ENCODE results near the gene EFCAB7. TPM values are rescaled to one million over a fixed set of nuclear protein-coding genes. Genes with fewer than 3 reads are reported as not detected.

EFCAB7 gene
- total RNA-seq, 6 experiments from 2014 or later: 3.2 to 4.5 (median 4.0) TPM

DNA sequence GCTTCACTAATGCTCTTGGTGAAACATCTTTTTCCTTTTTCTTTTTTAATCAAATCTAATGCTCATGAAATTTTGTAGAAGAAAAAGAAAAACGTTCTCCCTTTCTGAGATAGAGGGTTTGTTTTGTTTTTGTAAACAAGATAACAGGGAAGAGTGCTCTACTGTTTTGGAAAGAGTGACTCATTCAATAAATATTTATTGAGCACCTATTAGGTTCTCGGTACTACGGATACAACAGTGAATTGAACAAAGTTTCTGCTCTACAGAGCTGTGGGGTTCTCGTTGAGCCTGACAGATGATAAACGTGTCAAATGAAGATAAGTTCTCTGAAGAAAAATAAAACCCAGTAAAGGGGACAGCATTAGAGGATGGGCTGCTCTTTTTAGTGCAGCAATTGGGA, 76.9 kb downstream of the EFCAB7 start:
- H3K27ac Mint-ChIP-seq: no peak overlapping the region
- no peak overlapping the region for H3K4me3 Mint-ChIP-seq
- H3K27me3 Mint-ChIP-seq (ENCODE audit: insufficient read depth): no peaks in the 10 kb centered on the region
- H3K36me3 Mint-ChIP-seq (ENCODE audit: low read depth): no peaks in the 10 kb centered on the region
- H3K4me1 Mint-ChIP-seq (ENCODE audit: low read depth): peaks cover 20% of the 10 kb centered on the region
- H3K9me3 Mint-ChIP-seq: no peaks in the 10 kb centered on the region
- TF ChIP-seq, protein P1, sequence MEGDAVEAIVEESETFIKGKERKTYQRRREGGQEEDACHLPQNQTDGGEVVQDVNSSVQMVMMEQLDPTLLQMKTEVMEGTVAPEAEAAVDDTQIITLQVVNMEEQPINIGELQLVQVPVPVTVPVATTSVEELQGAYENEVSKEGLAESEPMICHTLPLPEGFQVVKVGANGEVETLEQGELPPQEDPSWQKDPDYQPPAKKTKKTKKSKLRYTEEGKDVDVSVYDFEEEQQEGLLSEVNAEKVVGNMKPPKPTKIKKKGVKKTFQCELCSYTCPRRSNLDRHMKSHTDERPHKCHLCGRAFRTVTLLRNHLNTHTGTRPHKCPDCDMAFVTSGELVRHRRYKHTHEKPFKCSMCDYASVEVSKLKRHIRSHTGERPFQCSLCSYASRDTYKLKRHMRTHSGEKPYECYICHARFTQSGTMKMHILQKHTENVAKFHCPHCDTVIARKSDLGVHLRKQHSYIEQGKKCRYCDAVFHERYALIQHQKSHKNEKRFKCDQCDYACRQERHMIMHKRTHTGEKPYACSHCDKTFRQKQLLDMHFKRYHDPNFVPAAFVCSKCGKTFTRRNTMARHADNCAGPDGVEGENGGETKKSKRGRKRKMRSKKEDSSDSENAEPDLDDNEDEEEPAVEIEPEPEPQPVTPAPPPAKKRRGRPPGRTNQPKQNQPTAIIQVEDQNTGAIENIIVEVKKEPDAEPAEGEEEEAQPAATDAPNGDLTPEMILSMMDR (IDR thresholded peaks at IDR 0.05): no peak
- no peak for DNase-seq

DNA sequence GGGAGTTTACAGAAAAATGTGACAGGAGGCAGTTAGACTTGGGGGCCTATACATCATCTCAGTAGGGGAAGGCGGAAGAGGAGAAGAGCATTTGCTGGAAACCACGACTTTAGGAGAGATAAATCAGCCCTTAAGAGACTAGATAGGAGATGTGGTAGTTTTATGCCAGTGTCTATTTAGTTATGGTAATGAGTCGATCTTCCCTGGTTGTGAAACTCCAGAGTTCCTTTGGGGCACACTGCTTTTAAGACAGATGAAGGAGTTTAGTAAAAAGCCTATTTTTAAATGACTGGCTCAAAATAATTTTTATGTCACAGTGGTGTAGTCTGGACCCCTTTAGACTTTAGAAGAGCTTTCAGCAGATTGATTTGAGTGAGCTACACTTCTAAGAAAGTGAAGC, 77.7 kb downstream of the EFCAB7 start:
- no peak overlapping the region for H3K4me3 Mint-ChIP-seq
- no peaks in the 10 kb centered on the region for H3K9me3 Mint-ChIP-seq
- TF ChIP-seq, protein P1 (IDR thresholded peaks at IDR 0.05): no peak

DNA sequence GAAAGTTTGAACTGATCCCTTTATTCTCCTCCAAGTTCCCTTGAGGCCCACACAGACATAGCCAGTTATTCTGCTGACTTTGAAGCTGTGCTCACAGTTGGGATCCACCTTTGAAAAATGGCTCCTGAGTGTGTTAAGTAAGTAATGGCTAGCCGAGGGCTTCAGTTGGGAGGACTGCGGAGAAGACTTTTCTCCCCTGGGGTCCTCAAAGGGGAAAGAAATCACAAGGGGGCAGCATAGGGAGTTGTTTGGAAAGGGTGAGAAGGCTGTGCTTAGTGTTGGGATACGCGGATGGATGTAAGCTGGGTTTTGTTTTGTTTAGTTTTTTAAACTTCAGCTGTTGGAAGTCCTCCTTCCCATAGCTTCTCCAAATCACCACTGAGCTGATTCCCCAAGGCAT, 78.1 kb downstream of the EFCAB7 start:
- H3K36me3 Mint-ChIP-seq (ENCODE audit: low read depth): no peaks in the 10 kb centered on the region
- no peak overlapping the region for H3K4me3 Mint-ChIP-seq
- DNase-seq: no peak
- TF ChIP-seq, protein P1 (IDR thresholded peaks at IDR 0.05): no peak
- H3K27me3 Mint-ChIP-seq (ENCODE audit: insufficient read depth): no peaks in the 10 kb centered on the region
- no peak overlapping the region for H3K27ac Mint-ChIP-seq
- no peaks in the 10 kb centered on the region for H3K9me3 Mint-ChIP-seq
- peaks cover 21% of the 10 kb centered on the region for H3K4me1 Mint-ChIP-seq (ENCODE audit: low read depth)

More for the DNA sequence above, 77.7 kb downstream of the EFCAB7 start:
- Mint-ChIP-seq H3K36me3 (ENCODE audit: low read depth) (no peaks in the 10 kb centered on the region), H3K27me3 (ENCODE audit: insufficient read depth) (no peaks in the 10 kb centered on the region), H3K27ac (no peak overlapping the region), H3K4me1 (ENCODE audit: low read depth) (peaks cover 20% of the 10 kb centered on the region)
- no peak for DNase-seq

GRCh38 chr1:63601912-63602311, 78.6 kb downstream of the EFCAB7 start:
- no peak for DNase-seq
- TF ChIP-seq, protein P1 (IDR thresholded peaks at IDR 0.05): no peak
- Mint-ChIP-seq H3K36me3 (ENCODE audit: low read depth) (no peaks in the 10 kb centered on the region), H3K27ac (no peak overlapping the region), H3K4me1 (ENCODE audit: low read depth) (peaks cover 26% of the 10 kb centered on the region), H3K9me3 (no peaks in the 10 kb centered on the region), H3K27me3 (ENCODE audit: insufficient read depth) (no peaks in the 10 kb centered on the region), H3K4me3 (no peak overlapping the region)

- no peaks in the 10 kb centered on the region for H3K27me3 Mint-ChIP-seq (ENCODE audit: insufficient read depth)
- no peaks in the 10 kb centered on the region for H3K9me3 Mint-ChIP-seq
- H3K4me3 Mint-ChIP-seq: no peak overlapping the region
Observed at GRCh38 chr1:63602629-63603028, 79.3 kb downstream of the EFCAB7 start.

More at GRCh38 chr1:63602629-63603028, 79.3 kb downstream of the EFCAB7 start:
- no peaks in the 10 kb centered on the region for H3K36me3 Mint-ChIP-seq (ENCODE audit: low read depth)
- peaks cover 29% of the 10 kb centered on the region for H3K4me1 Mint-ChIP-seq (ENCODE audit: low read depth)
- TF ChIP-seq, protein P1 (IDR thresholded peaks at IDR 0.05): no peak
- no peak for DNase-seq
- no peak overlapping the region for H3K27ac Mint-ChIP-seq

All from HFFc6 (cell line).